GM06990 (cell line): Measurements from ENCODE around the gene IKZF2.

Source experiments
- DNase-seq: peaks from one replicate; pipeline ENCODE4 v3.0.0-alpha.2; 2011; ENCODE audit not compliant: insufficient read length; ENCODE audit errors: extremely low read depth
- H3K27me3 ChIP-seq: replicated peaks from 2 replicates; pipeline ENCODE4 v1.6.0; 2011; ENCODE audit warnings: low read length; ENCODE audit not compliant: control insufficient read depth, insufficient read depth
- H3K36me3 ChIP-seq: 2 replicates; pipeline ENCODE4 v1.5.1; 2011; ENCODE audit warnings: low read length; ENCODE audit not compliant: control insufficient read depth, insufficient read depth
- H3K4me3 ChIP-seq: replicated peaks from 2 replicates; pipeline ENCODE4 v1.5.1; 2011; ENCODE audit warnings: low read depth, mild to moderate bottlenecking, control low read depth, low read length
- TF ChIP-seq, protein P1 (sequence below): IDR thresholded peaks from 2 replicates; pipeline ENCODE4 v1.5.1; 2011; ENCODE audit warnings: low read length, control low read depth, mild to moderate bottlenecking, inconsistent platforms; ENCODE audit not compliant: insufficient read depth, poor library complexity, severe bottlenecking

The IKZF2 gene

DNA sequence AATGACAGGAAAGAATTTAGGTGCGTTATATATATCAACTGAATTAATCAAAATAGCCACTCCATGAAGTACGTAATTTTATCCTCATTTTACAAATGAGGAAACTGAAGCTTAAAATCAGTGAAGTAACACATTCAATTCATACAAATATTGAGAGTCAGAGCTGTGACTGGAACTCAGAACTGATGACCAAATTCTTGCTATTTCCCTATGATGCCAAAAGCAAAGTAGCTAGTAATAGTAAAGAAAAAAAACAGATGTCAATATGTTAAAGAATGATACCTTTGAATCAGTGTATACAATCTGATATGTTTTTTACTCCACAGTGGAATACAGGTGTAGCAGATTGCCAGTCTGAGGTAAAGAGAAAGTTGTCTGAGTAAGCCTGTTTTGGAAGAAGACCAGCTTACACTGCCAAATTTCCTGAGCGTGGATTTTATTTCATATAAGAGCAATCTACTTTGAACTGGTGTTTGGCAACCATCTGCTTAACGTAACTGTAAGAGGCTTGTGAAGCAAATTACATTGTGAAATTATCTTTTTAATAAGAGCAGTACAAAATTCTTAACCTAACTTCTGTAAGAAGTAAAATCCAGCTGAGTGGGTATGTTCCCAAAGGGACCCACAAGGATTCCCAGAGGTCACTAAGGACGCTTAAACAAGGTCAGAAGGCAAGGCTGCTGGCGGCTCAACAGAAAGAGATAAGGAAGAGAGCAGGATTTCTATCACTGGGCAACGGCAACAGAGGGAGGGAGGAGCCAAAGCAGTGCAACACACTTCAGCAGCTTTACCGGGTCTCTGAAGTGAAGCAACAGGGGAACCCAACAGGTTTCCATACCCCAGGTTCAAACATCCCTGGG, 85.6 kb downstream of the IKZF2 start:
- Histone ChIP-seq H3K36me3 (no peaks in the 10 kb centered on the region), H3K4me3 (no peak overlapping the region), H3K27me3 (no peaks in the 10 kb centered on the region)
- TF ChIP-seq, protein P1, sequence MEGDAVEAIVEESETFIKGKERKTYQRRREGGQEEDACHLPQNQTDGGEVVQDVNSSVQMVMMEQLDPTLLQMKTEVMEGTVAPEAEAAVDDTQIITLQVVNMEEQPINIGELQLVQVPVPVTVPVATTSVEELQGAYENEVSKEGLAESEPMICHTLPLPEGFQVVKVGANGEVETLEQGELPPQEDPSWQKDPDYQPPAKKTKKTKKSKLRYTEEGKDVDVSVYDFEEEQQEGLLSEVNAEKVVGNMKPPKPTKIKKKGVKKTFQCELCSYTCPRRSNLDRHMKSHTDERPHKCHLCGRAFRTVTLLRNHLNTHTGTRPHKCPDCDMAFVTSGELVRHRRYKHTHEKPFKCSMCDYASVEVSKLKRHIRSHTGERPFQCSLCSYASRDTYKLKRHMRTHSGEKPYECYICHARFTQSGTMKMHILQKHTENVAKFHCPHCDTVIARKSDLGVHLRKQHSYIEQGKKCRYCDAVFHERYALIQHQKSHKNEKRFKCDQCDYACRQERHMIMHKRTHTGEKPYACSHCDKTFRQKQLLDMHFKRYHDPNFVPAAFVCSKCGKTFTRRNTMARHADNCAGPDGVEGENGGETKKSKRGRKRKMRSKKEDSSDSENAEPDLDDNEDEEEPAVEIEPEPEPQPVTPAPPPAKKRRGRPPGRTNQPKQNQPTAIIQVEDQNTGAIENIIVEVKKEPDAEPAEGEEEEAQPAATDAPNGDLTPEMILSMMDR, result no peak
- DNase-seq, result no peak

DNA sequence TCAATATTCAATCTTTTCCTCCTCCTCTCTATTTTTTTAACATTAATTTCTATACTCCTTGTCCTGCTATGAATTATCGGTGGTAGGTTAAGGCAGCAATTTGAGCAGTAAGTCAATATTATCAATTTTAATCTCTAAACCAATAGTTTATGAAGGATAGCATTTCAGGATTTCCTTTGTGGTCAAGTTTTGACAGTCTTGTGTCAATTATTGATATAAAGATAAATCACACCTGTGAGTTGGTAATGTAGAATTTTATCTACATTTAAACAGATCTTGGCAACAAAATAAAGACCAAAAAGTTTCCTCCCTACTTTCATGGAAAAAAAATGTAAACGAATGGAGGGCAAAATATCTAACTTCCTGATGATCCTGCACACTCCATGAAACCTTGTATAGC, 87.3 kb downstream of the IKZF2 start:
- TF ChIP-seq, protein P1, result no peak

DNA sequence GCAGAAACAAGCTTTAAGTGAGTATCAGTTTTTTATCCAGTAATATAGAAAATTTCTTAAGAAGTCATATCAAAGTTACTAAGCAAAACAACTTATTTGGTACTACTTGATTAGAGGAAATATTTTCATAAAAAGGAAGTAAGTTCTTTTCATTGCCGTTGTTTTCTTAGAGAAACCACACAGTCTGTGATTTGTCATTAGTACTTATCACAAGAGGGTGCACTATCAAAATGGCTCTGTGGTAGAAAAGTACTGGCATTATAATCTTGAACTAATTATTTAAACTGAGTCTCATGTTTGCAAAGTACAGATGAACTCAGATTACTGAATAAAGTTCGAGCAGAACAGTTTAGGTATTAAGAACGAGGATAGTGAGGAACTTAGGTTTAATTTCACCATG, 93.4 kb downstream of the IKZF2 start:
- peaks cover 5% of the 10 kb centered on the region for H3K36me3 ChIP-seq
- no peaks in the 10 kb centered on the region for H3K27me3 ChIP-seq
- TF ChIP-seq, protein P1, result no peak
- no peak overlapping the region for H3K4me3 ChIP-seq
- no peak for DNase-seq

More for the DNA sequence above, 87.3 kb downstream of the IKZF2 start:
- Histone ChIP-seq H3K36me3 (no peaks in the 10 kb centered on the region), H3K4me3 (no peak overlapping the region), H3K27me3 (no peaks in the 10 kb centered on the region)
- DNase-seq, result no peak

DNA sequence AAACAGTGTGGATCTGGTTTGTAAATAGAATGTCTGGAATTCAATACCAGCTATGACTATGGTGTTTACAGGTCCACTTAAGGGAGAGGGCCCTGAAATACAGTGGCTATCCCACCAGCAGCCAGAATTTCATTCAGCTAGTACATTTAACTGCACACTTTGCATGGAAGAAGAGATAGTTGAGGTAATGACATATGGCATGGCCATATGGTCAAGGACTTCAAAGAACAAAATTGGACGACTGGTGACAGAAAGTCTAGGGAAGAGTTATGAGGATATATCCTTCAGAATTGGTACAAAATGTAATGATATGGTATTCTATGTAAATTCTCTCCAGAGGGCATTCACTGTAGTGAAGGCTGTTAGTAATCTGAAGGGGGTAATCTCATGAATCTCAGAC, 105.0 kb downstream of the IKZF2 start:
- TF ChIP-seq, protein P1, result no peak
- Histone ChIP-seq H3K36me3 (peaks cover 15% of the 10 kb centered on the region), H3K4me3 (no peak overlapping the region), H3K27me3 (no peaks in the 10 kb centered on the region)
- no peak for DNase-seq

DNA sequence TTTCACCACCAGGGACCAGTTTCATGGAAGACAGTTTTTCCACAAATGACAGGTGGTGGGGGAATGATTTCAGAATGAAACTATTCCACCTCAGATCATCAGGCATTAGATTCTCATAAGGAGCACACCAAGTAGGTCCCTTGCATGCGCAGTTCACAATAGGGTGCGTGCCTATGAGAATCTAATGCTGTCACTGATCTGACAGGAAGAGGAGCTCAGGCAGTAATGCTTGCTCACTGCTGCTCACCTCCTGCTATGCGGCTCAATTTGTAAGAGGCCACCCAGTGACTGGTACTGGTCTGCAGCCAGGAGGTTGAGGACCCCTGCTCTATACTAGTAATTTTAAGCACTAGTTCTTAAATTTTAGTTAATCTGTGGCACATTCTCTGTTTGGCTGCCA, 107.8 kb downstream of the IKZF2 start:
- TF ChIP-seq, protein P1, result no peak
- no peak for DNase-seq
- H3K36me3 ChIP-seq, result peaks cover 12% of the 10 kb centered on the region
- no peak overlapping the region for H3K4me3 ChIP-seq
- no peaks in the 10 kb centered on the region for H3K27me3 ChIP-seq
